GM19372 (cell line): ENCODE results near the gene HECW1.
A peak's percentile ranks its signal among the peaks of the same experiment; 100 is the strongest.

Experiments
- ATAC-seq: cut with Tn5 transposase; IDR thresholded peaks from one replicate; pipeline ENCODE4 v1.9.1; 2021; ENCODE audit warnings: mild to moderate bottlenecking, low read depth, moderate library complexity; ENCODE audit not compliant: unreplicated experiment

The HECW1 gene

GRCh38 chr7:43395351-43395750 is 282.9 kb downstream of the HECW1 start:
- ATAC-seq: no peak

- no peak for ATAC-seq
Observed at GRCh38 chr7:43396187-43396740, 283.8 kb downstream of the HECW1 start.

- no peak for ATAC-seq
Observed at GRCh38 chr7:43398831-43399230, 286.4 kb downstream of the HECW1 start.

- ATAC-seq: no peak
Observed at GRCh38 chr7:43405948-43406347, 293.5 kb downstream of the HECW1 start.

GRCh38 chr7:43406961-43407360 is 294.5 kb downstream of the HECW1 start:
- no peak for ATAC-seq

DNA sequence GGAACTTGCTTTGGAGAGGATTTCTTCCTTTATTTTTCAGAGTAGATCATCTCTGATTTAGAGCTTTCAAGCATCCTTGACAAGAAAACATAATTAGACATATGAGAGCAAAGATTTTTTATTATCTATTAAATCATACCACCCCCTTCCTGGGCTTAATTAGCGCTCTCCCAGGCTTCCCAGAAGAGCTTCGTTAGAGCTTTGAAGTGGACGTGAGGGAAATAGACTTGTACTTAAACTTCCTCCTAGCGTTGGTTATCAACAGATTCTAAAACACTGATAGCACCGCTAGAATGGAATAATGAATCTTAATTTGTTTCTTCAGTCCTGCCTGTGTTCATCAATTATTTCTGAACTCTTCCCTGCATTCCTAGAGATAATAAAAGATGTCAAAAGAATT is 296.5 kb downstream of the HECW1 start:
- ATAC-seq: no peak

GRCh38 chr7:43417455-43417854 is 305.0 kb downstream of the HECW1 start:
- ATAC-seq: no peak

GRCh38 chr7:43430411-43430810 is 318.0 kb downstream of the HECW1 start:
- ATAC-seq: no peak

DNA sequence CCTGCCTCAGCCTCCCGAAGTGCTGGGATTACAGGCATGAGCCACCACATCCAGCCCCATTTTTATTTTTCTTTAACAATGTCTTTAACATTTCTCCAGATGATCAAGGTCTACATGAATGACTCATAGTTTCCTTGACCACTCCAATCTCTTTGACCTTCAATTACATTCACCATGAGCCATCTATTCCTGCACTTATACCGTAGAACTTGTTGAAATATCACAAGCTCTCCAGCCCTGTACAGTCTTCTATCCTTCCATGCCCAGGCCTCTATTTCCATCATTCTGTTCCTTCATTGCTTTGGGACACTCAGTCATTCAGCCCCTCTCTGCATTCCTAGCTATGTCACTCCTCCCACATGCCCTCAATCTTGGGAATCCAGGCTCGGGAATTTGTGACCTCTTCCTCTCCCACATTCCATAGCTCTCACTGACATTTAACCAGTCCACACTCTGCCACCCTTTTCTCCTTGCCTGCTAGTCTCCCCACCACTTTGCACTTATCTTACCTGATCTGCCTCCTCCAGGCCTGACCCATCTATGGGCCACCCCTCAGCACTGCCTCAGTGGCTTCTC is 318.7 kb downstream of the HECW1 start:
- ATAC-seq: no peak

DNA sequence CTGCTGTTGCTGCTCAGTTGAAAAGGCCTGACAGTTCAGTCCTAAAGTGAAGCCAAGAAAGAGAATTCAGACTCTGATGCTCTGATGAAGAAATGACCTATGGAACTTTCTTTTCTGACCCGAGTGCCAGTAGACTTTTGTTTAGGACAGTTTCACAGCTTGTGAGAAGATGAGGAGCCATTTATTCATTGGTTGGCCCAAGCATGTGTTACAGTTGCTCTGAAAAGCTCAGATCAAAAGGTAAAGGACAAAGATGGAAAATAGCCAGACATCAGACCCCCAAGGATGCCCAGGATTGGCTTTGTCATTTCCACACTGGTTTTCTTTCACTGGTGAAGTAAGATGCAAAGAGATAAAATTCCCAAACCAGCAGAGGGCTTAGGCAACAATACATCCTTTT is 321.2 kb downstream of the HECW1 start:
- no peak for ATAC-seq

GRCh38 chr7:43437001-43437400 is 324.6 kb downstream of the HECW1 start:
- ATAC-seq: no peak

- no peak for ATAC-seq
Observed at GRCh38 chr7:43438897-43439479, 326.5 kb downstream of the HECW1 start.

- peak; percentile 70 for ATAC-seq
Observed at GRCh38 chr7:43439631-43440401, 327.4 kb downstream of the HECW1 start.

- no peak for ATAC-seq
Observed at GRCh38 chr7:43441231-43442130, 329.0 kb downstream of the HECW1 start.

DNA sequence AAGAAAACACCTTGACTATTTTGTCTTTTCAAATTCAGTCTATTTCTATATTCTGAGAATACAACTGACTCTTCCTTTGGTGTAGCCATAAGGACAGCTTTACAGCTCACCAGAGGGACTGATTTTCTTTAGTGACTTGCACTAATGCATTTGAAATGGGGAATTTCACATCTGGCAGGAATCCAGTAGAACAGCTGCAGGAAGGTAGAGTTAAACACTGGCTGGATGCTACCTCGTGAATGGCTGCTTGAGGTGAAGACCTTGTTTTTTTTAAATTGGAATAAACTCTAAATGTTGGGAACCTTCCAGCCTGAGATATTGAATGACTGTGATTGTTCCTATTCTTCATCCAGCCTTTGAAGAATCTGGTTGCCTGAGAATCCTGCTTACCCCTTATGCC is 330.9 kb downstream of the HECW1 start:
- no peak for ATAC-seq

GRCh38 chr7:43444711-43445578 is 332.5 kb downstream of the HECW1 start:
- ATAC-seq: no peak

GRCh38 chr7:43449577-43449976 is 337.1 kb downstream of the HECW1 start:
- no peak for ATAC-seq

DNA sequence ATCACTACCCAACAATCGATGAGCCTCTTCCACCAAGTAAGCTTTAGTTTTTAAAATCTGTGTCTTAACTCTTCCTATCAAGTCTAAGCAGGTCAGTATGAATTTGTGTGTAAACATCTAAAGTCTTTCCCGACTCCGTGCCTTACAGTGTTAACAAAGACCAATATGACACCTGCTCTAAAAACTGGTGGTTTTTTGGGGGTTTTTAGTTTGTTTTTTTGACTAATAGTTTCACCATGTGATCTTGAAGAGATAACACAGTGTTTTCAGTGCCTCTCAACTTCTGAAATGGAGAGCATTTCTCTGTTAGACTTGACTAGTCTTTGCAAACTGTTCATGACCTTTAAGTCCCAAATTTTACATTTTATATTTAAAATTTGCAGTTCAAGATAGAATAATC is 338.4 kb downstream of the HECW1 start:
- ATAC-seq: no peak

GRCh38 chr7:43454936-43455518 is 342.6 kb downstream of the HECW1 start:
- peak; percentile 75 for ATAC-seq
